GM20000 (cell line): ENCODE measurements around the gene TXNRD1.

Experiments used
- DNase-seq: peaks from one replicate; pipeline ENCODE4 v3.0.0; 2012; ENCODE audit warnings: low spot score
- CTCF ChIP-seq: IDR thresholded peaks from 2 replicates; pipeline ENCODE4 v1.5.1; 2012; ENCODE audit warnings: mild to moderate bottlenecking, control low read depth; ENCODE audit errors: extremely low read depth, missing control alignments

Gene TXNRD1

DNA sequence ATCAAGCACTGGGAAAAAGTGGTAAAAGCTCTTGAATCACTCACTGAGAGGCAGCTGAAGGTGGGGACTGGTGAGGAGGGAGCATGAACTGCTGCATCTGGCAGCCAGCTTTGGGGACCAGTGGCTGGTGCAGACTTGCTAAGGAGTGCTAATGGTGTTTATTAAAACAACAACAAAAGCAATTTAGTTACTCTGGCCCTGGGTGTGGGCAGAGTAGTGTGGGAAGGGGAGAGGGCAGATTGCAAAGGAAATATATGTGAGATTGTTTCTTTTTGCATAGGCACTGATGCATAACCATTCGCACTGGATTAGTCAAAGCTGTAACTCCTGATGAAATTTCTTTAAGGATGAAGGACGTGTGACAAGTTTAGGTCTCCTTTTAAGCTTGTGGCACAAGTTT is 8.1 kb downstream of the TXNRD1 start:
- DNase-seq = no peak
- no peak for TF ChIP-seq CTCF

DNA sequence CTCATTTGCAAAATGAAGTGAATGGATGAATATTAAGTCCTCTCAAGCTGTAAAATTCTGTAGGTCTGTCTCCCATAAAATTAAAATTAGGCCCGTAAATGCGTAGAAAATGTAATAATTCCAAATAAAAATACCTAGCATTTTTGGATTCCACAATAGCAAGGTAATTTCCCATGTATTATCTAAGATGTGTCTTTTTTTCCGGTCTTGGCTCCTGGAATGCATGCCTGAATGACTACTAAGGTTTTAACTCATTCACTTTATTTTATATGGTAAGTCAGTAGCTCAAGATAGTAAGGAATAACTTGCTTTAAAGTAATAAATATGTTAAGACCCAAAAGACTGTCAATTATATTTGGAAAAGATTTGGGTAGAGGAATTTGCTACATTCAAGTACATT is 11.1 kb downstream of the TXNRD1 start:
- no peak for DNase-seq
- TF ChIP-seq CTCF = no peak

DNA sequence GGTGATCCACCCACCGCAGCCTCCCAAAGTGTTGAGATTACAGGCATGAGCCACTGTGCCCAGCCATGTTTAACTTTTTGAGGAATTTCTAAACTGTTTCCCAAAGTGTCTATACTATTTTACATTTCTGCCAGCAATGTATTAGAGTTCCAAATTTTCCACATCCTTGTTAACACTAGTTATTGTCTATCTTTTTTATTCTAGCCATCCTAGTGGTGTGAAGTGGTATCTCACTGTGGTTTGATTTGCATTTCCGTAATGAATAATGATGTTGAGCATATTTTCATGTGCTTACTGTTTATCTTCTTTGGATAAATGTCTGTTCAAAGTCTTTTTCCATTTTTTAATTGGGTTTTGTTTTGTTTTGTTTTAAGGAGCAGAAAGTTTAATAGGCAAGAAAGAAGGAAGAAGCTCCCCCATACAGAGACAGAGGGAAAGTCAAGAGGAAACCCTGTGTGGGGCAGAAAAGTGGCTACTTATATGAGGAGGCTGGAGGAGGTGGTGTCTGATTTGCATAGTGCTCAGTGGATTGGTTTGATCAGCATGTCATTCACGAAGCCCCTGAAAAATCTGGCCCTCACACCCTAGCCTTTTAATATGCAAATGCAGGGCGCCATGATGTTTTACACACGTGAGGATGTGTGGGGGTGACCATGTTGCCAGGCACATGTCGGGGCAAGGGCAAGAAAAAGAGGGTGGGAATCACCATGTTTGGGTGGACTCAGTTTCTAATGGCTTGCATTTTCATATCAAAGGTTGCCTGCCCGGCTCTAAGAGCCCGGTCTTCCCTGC is 14.9 kb downstream of the TXNRD1 start:
- DNase-seq = no peak
- no peak for TF ChIP-seq CTCF

- no peak for TF ChIP-seq CTCF
- DNase-seq = no peak
These were observed 17.2 kb downstream of the TXNRD1 start for GRCh38 chr12:104232609-104233280.

GRCh38 chr12:104234926-104235499 is 19.4 kb downstream of the TXNRD1 start:
- TF ChIP-seq CTCF = no peak
- no peak for DNase-seq

DNA sequence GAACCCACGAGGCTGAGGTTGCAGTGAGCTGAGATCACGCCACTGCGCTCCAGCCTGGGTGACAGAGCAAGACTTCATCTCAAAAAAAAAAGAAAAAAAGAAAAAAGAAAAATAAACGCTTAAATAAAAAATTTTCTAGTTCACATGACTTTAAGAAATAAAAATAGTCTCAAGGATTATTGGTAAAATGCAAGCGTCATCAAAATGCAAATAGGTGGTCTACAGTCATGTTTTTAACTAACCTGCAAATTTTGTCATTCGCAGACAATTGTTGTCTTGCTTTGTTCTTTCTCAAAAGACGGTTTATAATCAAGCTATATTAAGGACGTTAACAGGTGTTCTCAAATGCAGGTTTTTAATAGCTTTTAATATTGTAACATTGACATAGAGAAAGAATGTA is 22.4 kb downstream of the TXNRD1 start:
- no peak for DNase-seq
- TF ChIP-seq CTCF = no peak

DNA sequence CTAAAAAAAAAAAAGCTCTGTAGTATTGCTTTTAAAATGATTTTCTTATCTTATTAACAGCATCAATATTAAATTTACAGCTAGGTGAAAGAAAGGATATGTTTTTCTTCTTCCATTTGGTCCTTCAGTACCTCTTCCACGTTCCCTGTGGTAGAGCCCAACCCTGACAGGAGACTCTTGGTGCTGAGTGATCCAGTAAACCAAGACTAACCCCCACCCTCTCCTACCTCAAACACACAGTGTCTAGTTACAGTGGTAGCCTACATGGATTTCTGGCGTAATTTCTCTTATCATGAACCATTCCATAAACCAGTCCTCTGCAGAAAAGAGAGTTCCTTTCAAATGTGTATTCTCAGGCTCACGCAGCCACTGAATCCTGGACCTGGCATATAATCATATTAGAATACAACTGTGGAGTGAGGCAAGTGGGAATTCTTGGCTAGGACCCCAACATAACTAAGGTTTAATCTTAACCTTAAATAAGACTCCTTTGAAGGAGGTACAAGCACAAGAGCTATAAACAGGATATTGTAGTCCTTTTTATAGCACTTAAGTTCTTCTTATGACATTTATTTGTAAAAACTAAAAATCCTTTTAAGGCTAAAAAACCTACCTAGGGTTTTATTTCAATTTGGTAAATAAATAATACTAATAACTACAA is 27.1 kb downstream of the TXNRD1 start:
- TF ChIP-seq CTCF = no peak
- DNase-seq = no peak
